Inflammatory macrophage treated with lipopolysaccharide for 4 hours (primary cell): Measurements from ENCODE around the gene CLIC3.

ENCODE experiments used
- DNase-seq: peaks from one replicate; pipeline ENCODE4 v3.0.0-alpha.2; 2020

CLIC3 gene

GRCh38 chr9:136997830-136998234, 1.5 kb upstream of the CLIC3 start:
- DNase-seq = no peak

GRCh38 chr9:136997371-136997770, 1.0 kb upstream of the CLIC3 start:
- DNase-seq = no peak

- no peak for DNase-seq
These were observed 526 bp downstream of the CLIC3 start for GRCh38 chr9:136995772-136996311.

- no peak for DNase-seq
These were observed 1.0 kb downstream of the CLIC3 start for GRCh38 chr9:136995362-136995761.

GRCh38 chr9:136994888-136995230, 1.5 kb downstream of the CLIC3 start:
- DNase-seq = no peak

GRCh38 chr9:136994180-136994887, 2.0 kb downstream of the CLIC3 start:
- DNase-seq = no peak

GRCh38 chr9:136992819-136993369, 3.5 kb downstream of the CLIC3 start:
- no peak for DNase-seq

GRCh38 chr9:136991993-136992818, 4.2 kb downstream of the CLIC3 start, which contains the start of gene PAXX:
Gene PAXX (plus strand): TSS chr9:136992422. CDS start chr9:136992444, 22 bp downstream.
- DNase-seq = peak; percentile 93

- no peak for DNase-seq
These were observed 6.0 kb downstream of the CLIC3 start for GRCh38 chr9:136990242-136990911.

- no peak for DNase-seq
These were observed 7.5 kb downstream of the CLIC3 start for GRCh38 chr9:136988872-136989271.

- no peak for DNase-seq
These were observed 10.5 kb downstream of the CLIC3 start for GRCh38 chr9:136985853-136986252.

GRCh38 chr9:136985027-136985602, 11.3 kb downstream of the CLIC3 start:
- DNase-seq = no peak

- DNase-seq = no peak
These were observed 11.8 kb downstream of the CLIC3 start for GRCh38 chr9:136984464-136985026.

GRCh38 chr9:136983656-136984314, 12.6 kb downstream of the CLIC3 start:
- no peak for DNase-seq

- DNase-seq = no peak
These were observed 13.2 kb downstream of the CLIC3 start for GRCh38 chr9:136983167-136983566.

- DNase-seq = no peak
These were observed 13.9 kb downstream of the CLIC3 start, which contains the start of gene LCNL1 for GRCh38 chr9:136982232-136983051. Gene LCNL1 (plus strand): TSS chr9:136982993. CDS start chr9:136983587, 594 bp downstream.

- DNase-seq = no peak
These were observed 14.7 kb downstream of the CLIC3 start for GRCh38 chr9:136981588-136982231.

- no peak for DNase-seq
These were observed 15.5 kb downstream of the CLIC3 start for GRCh38 chr9:136980669-136981478.
